Activated CD4-positive, alpha-beta T cell treated with anti-CD3 and anti-CD28 coated beads, Interleukin-2, amount 10 ng/mL, durations not matched to agents 7 days and 5 days (primary cell): ENCODE results near the gene MCTP1. TPM values are rescaled to one million over a fixed set of nuclear protein-coding genes. Genes with fewer than 3 reads are reported as not detected.
"Not testable (repeated sequence)": the region's sequence is repeated elsewhere in the genome, so short reads cannot be mapped to it uniquely, and the experiment has no call there.

Experiments
- CTCF ChIA-PET: fragments of 350-600 bp; sonication (Branson Sonifier 250); formaldehyde crosslinking; loops from one replicate; lab custom pipeline; 2021; ENCODE audit warnings: antibody characterized with exemption; lab: Charles Lee
- POLR2A ChIA-PET: fragments of 350-600 bp; sonication (Branson Sonifier 250); formaldehyde crosslinking; loops from one replicate; lab custom pipeline; 2021; ENCODE audit warnings: antibody characterized with exemption; lab: Charles Lee
- DNase-seq: peaks from one replicate; pipeline ENCODE4 v3.0.0-alpha.2; 2020
- H3K27ac Mint-ChIP-seq: one replicate; pipeline ENCODE4 v1.8.0; 2021; ENCODE audit warnings: mild to moderate bottlenecking, moderate library complexity, mixed read lengths
- H3K27me3 Mint-ChIP-seq: one replicate; pipeline ENCODE4 v1.8.0; 2021; ENCODE audit warnings: mixed read lengths
- H3K36me3 Mint-ChIP-seq: one replicate; pipeline ENCODE4 v1.8.0; 2021; ENCODE audit warnings: low read depth, mixed read lengths
- H3K4me1 Mint-ChIP-seq: one replicate; pipeline ENCODE4 v1.8.0; 2021; ENCODE audit warnings: mixed read lengths
- H3K4me3 Mint-ChIP-seq: one replicate; pipeline ENCODE4 v1.8.0; 2021; ENCODE audit warnings: mild to moderate bottlenecking, moderate library complexity, mixed read lengths
- H3K9me3 Mint-ChIP-seq: one replicate; pipeline ENCODE4 v1.8.0; 2021; ENCODE audit warnings: mixed read lengths
- total RNA-seq, 2 experiments: library from RNA; stranded (reverse); gene quantifications; one replicate each; pipeline ENCODE4 v1.2.3, GENCODE V29; 2021

The MCTP1 gene
- total RNA-seq, 2 experiments from 2014 or later: 0.08 TPM; not detected in 1

- no peak overlapping the region for H3K4me3 Mint-ChIP-seq
Observed at GRCh38 chr5:94841598-94842322, 443.1 kb downstream of the MCTP1 start.

DNA sequence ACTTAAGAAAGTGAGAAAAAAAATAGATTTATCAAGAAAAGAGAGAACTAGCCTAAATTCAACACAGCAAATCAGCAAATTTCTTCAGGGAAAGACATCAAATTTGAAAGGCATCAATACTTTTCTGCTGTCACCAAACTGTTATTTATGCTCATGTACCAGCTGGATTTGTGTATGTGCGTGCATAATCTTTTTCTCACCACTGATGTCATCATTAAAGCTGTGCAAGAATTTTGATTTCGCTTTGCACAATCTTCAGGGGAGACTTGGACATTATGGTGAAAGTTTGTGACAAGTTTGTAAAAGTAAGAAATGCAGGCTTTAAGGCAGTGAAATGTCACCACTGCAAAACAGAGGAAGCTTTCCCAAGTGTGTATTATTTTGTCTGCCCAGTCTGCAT lies 451.0 kb downstream of the MCTP1 start:
- Mint-ChIP-seq H3K4me1 (peaks cover 18% of the 10 kb centered on the region), H3K9me3 (no peaks in the 10 kb centered on the region), H3K4me3 (no peak overlapping the region), H3K36me3 (no peaks in the 10 kb centered on the region), H3K27ac (no peak overlapping the region), H3K27me3 (peaks cover 1% of the 10 kb centered on the region)
- no peak for DNase-seq
- POLR2A ChIA-PET: no interaction called here
- CTCF ChIA-PET: no interaction called here

More at GRCh38 chr5:94841598-94842322, 443.1 kb downstream of the MCTP1 start:
- no peak overlapping the region for H3K27ac Mint-ChIP-seq
- DNase-seq: no peak
- POLR2A ChIA-PET: interaction anchor here (0.6 kb wide), 1 partner anchor 404 kb away, joined by 5 read pairs; no protein-coding TSS in a partner anchor
- no peaks in the 10 kb centered on the region for H3K9me3 Mint-ChIP-seq
- peaks cover 10% of the 10 kb centered on the region for H3K4me1 Mint-ChIP-seq
- CTCF ChIA-PET: interaction anchor here (0.5 to 2.0 kb wide), 4 partner anchors 8 to 1258 kb away, joined by 3 to 5 read pairs (median 4); no protein-coding TSS in a partner anchor
- no peaks in the 10 kb centered on the region for H3K36me3 Mint-ChIP-seq
- peaks cover 5% of the 10 kb centered on the region for H3K27me3 Mint-ChIP-seq

DNA sequence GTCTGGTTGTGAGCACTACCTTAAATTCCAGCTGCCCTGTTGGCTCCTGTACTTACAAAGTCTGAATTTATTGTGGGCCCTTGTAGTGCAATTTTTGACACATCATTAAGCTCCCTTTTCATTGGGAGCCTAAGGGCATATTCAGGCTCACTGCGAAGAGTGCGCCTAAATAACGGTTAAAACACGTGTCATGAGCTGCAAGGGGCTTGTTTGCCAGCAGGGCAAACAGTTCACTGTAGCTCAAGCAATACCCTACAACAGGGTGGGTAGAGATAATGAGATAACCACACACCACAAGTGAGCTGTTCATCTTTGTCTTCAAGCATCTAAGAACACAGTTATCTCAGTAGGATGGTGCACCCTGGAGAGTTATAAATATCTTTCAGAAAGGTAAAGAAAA lies 452.2 kb downstream of the MCTP1 start:
- ChIA-PET CTCF (interaction anchor here (0.7 to 0.9 kb wide), 2 partner anchors 24 to 335 kb away, joined by 3 read pairs; no protein-coding TSS in a partner anchor), POLR2A (no interaction called here)
- DNase-seq: no peak
- H3K4me3 Mint-ChIP-seq: no peak overlapping the region
- H3K27ac Mint-ChIP-seq: no peak overlapping the region
- H3K9me3 Mint-ChIP-seq: no peaks in the 10 kb centered on the region
- peaks cover 18% of the 10 kb centered on the region for H3K4me1 Mint-ChIP-seq
- H3K36me3 Mint-ChIP-seq: no peaks in the 10 kb centered on the region
- H3K27me3 Mint-ChIP-seq: peaks cover 3% of the 10 kb centered on the region

DNA sequence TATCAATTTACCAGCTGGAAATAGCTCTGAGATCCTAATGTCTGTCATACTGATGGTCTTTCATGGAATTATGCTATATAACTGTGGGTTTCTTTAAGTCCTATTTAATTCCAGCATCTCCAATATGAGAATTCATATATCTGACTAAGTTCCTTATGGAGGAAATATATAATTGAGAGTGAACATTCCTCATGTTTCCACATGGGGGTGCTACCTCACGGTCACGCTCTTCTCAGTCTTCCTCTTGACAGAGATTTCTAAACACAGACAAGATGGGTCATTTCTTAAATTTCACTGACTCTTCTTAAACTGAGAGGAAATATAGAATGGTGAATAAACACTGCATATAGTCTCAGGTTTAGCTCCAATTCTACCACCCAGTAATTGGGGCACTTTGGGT lies 454.4 kb downstream of the MCTP1 start:
- POLR2A ChIA-PET: no interaction called here
- Mint-ChIP-seq H3K9me3 (no peaks in the 10 kb centered on the region), H3K27ac (no peak overlapping the region), H3K36me3 (no peaks in the 10 kb centered on the region), H3K4me3 (no peak overlapping the region), H3K4me1 (peaks cover 6% of the 10 kb centered on the region), H3K27me3 (peaks cover 13% of the 10 kb centered on the region)
- no peak for DNase-seq
- CTCF ChIA-PET: interaction anchor here (0.7 to 1.5 kb wide), 2 partner anchors 16 to 20 kb away, joined by 3 to 4 read pairs; no protein-coding TSS in a partner anchor

- H3K4me1 Mint-ChIP-seq, POLR2A ChIA-PET, CTCF ChIA-PET, H3K9me3 Mint-ChIP-seq, H3K36me3 Mint-ChIP-seq, H3K27ac Mint-ChIP-seq, H3K4me3 Mint-ChIP-seq, DNase-seq: not testable (repeated sequence)
- H3K27me3 Mint-ChIP-seq: peaks cover 27% of the 10 kb centered on the region
Observed at GRCh38 chr5:94828222-94828621, 456.7 kb downstream of the MCTP1 start.

GRCh38 chr5:94820488-94820887 lies 464.4 kb downstream of the MCTP1 start:
- Mint-ChIP-seq H3K27ac (no peak overlapping the region), H3K4me1 (no peaks in the 10 kb centered on the region), H3K27me3 (peaks cover 19% of the 10 kb centered on the region), H3K36me3 (peaks cover 1% of the 10 kb centered on the region), H3K4me3 (no peak overlapping the region), H3K9me3 (no peaks in the 10 kb centered on the region)
- POLR2A ChIA-PET: no interaction called here
- CTCF ChIA-PET: no interaction called here
- no peak for DNase-seq

- Mint-ChIP-seq H3K27ac (no peak overlapping the region), H3K36me3 (peaks cover 1% of the 10 kb centered on the region), H3K9me3 (no peaks in the 10 kb centered on the region), H3K27me3 (peaks cover 9% of the 10 kb centered on the region), H3K4me1 (no peaks in the 10 kb centered on the region), H3K4me3 (no peak overlapping the region)
- CTCF ChIA-PET: no interaction called here
- DNase-seq: no peak
- POLR2A ChIA-PET: no interaction called here
Observed at GRCh38 chr5:94818904-94819303, 466.0 kb downstream of the MCTP1 start.

GRCh38 chr5:94815313-94816039 lies 469.4 kb downstream of the MCTP1 start:
- no peak overlapping the region for H3K27ac Mint-ChIP-seq
- ChIA-PET POLR2A (no interaction called here), CTCF (interaction anchor here (0.5 kb wide), 1 partner anchor 1842 kb away, joined by 3 read pairs; no protein-coding TSS in a partner anchor)
- H3K4me3 Mint-ChIP-seq: no peak overlapping the region
- DNase-seq: no peak
- H3K36me3 Mint-ChIP-seq: no peaks in the 10 kb centered on the region
- no peaks in the 10 kb centered on the region for H3K9me3 Mint-ChIP-seq
- no peaks in the 10 kb centered on the region for H3K4me1 Mint-ChIP-seq
- H3K27me3 Mint-ChIP-seq: peaks cover 3% of the 10 kb centered on the region

GRCh38 chr5:94812232-94812631 lies 472.7 kb downstream of the MCTP1 start:
- no peak overlapping the region for H3K4me3 Mint-ChIP-seq

DNA sequence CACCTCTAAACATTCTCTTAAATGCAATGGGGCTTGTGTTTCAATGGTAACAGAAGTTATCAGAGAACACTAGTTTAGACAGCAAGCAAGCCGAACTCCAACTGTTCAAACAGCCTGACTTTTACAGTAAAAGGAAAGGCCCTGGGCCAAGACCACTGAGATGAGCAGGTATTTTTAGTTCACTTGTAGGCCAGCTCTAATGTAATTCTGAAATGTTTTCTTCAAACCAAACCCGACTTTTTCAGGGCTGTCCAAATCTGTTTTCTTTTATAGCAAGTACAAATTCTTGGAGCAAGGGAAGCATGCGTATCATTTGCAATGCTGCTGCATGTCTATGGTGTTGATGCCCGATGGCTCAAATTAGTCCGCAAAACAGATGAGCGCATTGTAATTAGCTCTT lies 473.6 kb downstream of the MCTP1 start:
- H3K27me3 Mint-ChIP-seq: peaks cover 15% of the 10 kb centered on the region
- POLR2A ChIA-PET: no interaction called here
- H3K27ac Mint-ChIP-seq: no peak overlapping the region

More at GRCh38 chr5:94812232-94812631, 472.7 kb downstream of the MCTP1 start:
- no peak for DNase-seq
- POLR2A ChIA-PET: no interaction called here
- Mint-ChIP-seq H3K27me3 (peaks cover 15% of the 10 kb centered on the region), H3K27ac (no peak overlapping the region), H3K9me3 (no peaks in the 10 kb centered on the region), H3K36me3 (no peaks in the 10 kb centered on the region), H3K4me1 (no peaks in the 10 kb centered on the region)
- CTCF ChIA-PET: no interaction called here

DNA sequence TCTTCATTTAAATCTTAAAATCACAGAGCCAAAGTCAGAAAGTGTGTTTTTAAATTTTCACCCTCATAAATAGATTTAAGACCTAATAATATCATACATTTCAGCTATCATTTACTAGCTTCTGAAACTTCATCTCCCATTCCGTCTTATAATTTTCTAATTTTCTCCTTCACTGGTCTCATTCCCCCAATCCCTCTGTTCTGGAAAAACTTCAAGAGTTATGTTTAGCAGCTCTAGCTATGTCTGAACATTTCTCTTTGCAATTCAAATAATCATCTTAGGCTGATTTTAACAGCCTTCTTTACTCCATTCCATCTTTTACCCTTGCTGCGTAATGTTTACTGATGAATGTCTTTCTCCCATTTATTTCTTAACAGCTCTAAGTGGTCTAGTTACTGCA lies 474.0 kb downstream of the MCTP1 start:
- CTCF ChIA-PET: interaction anchor here (0.6 kb wide), 1 partner anchor 68 kb away, joined by 3 read pairs; no protein-coding TSS in a partner anchor
- Mint-ChIP-seq H3K4me3 (no peak overlapping the region), H3K9me3 (no peaks in the 10 kb centered on the region), H3K4me1 (no peaks in the 10 kb centered on the region), H3K27me3 (peaks cover 15% of the 10 kb centered on the region), H3K27ac (no peak overlapping the region), H3K36me3 (no peaks in the 10 kb centered on the region)
- no peak for DNase-seq
- POLR2A ChIA-PET: no interaction called here

More for the DNA sequence above, 473.6 kb downstream of the MCTP1 start:
- CTCF ChIA-PET: no interaction called here
- no peaks in the 10 kb centered on the region for H3K4me1 Mint-ChIP-seq
- H3K9me3 Mint-ChIP-seq: no peaks in the 10 kb centered on the region
- no peak overlapping the region for H3K4me3 Mint-ChIP-seq
- no peaks in the 10 kb centered on the region for H3K36me3 Mint-ChIP-seq
- no peak for DNase-seq

DNA sequence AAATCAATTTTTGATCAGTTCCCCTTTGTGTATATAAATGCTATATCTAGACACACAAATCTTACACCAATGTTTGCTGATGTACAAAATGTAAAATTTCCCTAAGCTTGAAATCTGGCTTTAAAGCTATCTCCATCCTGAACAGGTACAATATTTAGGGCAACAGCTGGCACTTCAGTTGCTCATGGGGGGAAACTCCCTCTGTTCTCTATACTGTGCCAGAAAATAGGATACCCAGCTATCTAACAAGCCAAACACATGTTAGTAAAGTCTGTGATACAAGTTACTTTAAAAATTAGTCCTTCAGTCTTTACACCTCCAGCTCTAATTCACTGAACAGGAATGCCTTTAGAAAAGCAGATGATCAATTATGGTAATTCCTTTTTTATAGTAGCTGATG lies 474.6 kb downstream of the MCTP1 start:
- POLR2A ChIA-PET: no interaction called here
- CTCF ChIA-PET: interaction anchor here (0.5 to 0.6 kb wide), 2 partner anchors 10 to 67 kb away, joined by 3 read pairs; no protein-coding TSS in a partner anchor
- Mint-ChIP-seq H3K27ac (no peak overlapping the region), H3K36me3 (no peaks in the 10 kb centered on the region), H3K4me3 (no peak overlapping the region), H3K9me3 (no peaks in the 10 kb centered on the region), H3K4me1 (no peaks in the 10 kb centered on the region), H3K27me3 (peaks cover 15% of the 10 kb centered on the region)
- DNase-seq: no peak

DNA sequence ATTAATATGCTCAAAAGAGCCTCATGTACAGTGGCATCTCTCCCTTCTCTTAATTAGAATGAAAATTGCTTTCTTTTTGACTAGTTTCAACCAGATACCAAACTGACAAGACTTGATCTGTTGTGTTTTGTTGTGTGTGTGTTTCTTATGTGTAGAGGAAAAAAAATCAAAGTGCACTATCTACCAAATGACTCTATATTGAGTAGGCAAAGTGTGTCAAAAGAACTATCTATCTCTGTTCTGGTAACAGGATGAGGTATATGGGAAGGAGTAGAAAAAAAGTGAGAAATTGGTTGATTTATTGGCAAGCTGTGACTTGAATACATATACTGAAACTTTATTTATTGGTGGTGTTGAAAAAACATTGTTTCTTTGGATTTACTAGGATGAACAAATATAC lies 476.4 kb downstream of the MCTP1 start:
- POLR2A ChIA-PET: no interaction called here
- no peak overlapping the region for H3K4me3 Mint-ChIP-seq
- H3K27ac Mint-ChIP-seq: no peak overlapping the region
- H3K27me3 Mint-ChIP-seq: peaks cover 15% of the 10 kb centered on the region
- H3K4me1 Mint-ChIP-seq: no peaks in the 10 kb centered on the region
- H3K9me3 Mint-ChIP-seq: no peaks in the 10 kb centered on the region
- no peak for DNase-seq
- CTCF ChIA-PET: interaction anchor here (0.9 kb wide), 1 partner anchor 25 kb away, joined by 3 read pairs; no protein-coding TSS in a partner anchor
- no peaks in the 10 kb centered on the region for H3K36me3 Mint-ChIP-seq
